DND-41 (cell line): ENCODE data around the gene FRMD3.

Experiments used
- CTCF ChIP-seq: IDR thresholded peaks from 2 replicates; pipeline ENCODE4 v1.5.1; 2012; ENCODE audit warnings: borderline replicate concordance, low read length, moderate library complexity, mild to moderate bottlenecking; ENCODE audit not compliant: poor library complexity, severe bottlenecking; ENCODE audit errors: extremely low read depth
- EZH2 ChIP-seq: IDR thresholded peaks from 3 replicates; pipeline ENCODE4 v1.6.1; 2012; ENCODE audit warnings: borderline replicate concordance, low read depth, mild to moderate bottlenecking, moderate library complexity, low read length, inconsistent platforms; ENCODE audit not compliant: severe bottlenecking

GRCh38 chr9:83346655-83347420 is 191.4 kb downstream of the FRMD3 start:
- TF ChIP-seq CTCF (no peak), EZH2 (no peak)
